ENCODE measurements around the gene TPST2. TPM values are rescaled to one million over a fixed set of nuclear protein-coding genes. Genes with fewer than 3 reads are reported as not detected.

Gene TPST2
- total and polyA plus RNA-seq, 2 donors (not counting 3 experiments of a cell fraction or from before 2014, with no cell fraction given) = 49.4 to 121 TPM

DNA sequence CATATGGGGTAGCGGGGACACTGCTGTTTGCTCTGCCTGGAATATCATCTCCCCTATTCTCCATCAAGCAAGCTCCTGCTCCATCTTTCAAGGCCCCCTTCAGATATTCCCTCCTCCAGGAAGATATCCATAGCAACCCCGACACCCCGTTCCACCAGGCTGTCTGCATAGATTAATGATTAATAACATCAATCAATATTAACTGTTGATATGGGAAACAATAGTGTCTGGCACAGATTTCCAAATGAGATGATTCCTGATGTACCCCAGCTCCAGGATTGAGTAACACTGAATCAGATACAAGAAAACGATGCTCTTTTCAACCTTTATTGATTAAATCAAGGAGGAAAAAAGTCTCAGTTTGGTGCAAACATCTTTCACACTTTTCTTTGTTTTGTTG is 7.5 kb upstream of the TPST2 start:
- no peak overlapping the region for H3K9ac ChIP-seq (replicated peaks; ENCODE audit: extremely low read depth, insufficient read depth, low read length)
- FAIRE-seq = no peak
- H2AFZ ChIP-seq (ENCODE audit: low read depth, low read length) = no peak overlapping the region
- dilution Hi-C loops (cut with MboI; ENCODE audit: extremely low pct_ligation_motif_present, low sequenced_read_pairs) = no loop called here
- H3K4me2 ChIP-seq (ENCODE audit: insufficient read depth, low read length) = no peak overlapping the region
- H3K36me3 ChIP-seq (ENCODE audit: control insufficient read depth in 2 of 2, extremely low read depth in 1 of 2, insufficient read depth in 2 of 2, low read length in 2 of 2) = no peaks in the 10 kb centered on the region
- no peak overlapping the region for H3K4me3 ChIP-seq (replicated peaks in 1 of 3; ENCODE audit: insufficient read depth in 1 of 3, low read depth in 1 of 3, low read length in 3 of 3)
- no peaks in the 10 kb centered on the region for H3K79me2 ChIP-seq (ENCODE audit: control insufficient read depth, insufficient read depth, low read length)
- BruUV-seq (replicated peaks) = no TSS peak
- POLR2A ChIA-PET = no interaction called here
- H3K9me1 ChIP-seq (replicated peaks; ENCODE audit: control insufficient read depth, extremely low read depth, insufficient read depth, low read length) = no peaks in the 10 kb centered on the region
- no peak for DNase-seq (ENCODE audit: low read depth, low spot score)
- TF ChIP-seq, protein P1, sequence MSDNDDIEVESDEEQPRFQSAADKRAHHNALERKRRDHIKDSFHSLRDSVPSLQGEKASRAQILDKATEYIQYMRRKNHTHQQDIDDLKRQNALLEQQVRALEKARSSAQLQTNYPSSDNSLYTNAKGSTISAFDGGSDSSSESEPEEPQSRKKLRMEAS (IDR thresholded peaks at IDR 0.05; ENCODE audit: insufficient read depth, insufficient read length) = no peak
- no peak for TF ChIP-seq POLR2AphosphoS5 (IDR thresholded peaks at IDR 0.05; ENCODE audit: insufficient read depth, low read depth, low read length)
- TF ChIP-seq EZH2 (IDR thresholded peaks at IDR 0.05; ENCODE audit: borderline replicate concordance, low read depth, low read length, severe bottlenecking) = no peak
- TF ChIP-seq, protein P2, sequence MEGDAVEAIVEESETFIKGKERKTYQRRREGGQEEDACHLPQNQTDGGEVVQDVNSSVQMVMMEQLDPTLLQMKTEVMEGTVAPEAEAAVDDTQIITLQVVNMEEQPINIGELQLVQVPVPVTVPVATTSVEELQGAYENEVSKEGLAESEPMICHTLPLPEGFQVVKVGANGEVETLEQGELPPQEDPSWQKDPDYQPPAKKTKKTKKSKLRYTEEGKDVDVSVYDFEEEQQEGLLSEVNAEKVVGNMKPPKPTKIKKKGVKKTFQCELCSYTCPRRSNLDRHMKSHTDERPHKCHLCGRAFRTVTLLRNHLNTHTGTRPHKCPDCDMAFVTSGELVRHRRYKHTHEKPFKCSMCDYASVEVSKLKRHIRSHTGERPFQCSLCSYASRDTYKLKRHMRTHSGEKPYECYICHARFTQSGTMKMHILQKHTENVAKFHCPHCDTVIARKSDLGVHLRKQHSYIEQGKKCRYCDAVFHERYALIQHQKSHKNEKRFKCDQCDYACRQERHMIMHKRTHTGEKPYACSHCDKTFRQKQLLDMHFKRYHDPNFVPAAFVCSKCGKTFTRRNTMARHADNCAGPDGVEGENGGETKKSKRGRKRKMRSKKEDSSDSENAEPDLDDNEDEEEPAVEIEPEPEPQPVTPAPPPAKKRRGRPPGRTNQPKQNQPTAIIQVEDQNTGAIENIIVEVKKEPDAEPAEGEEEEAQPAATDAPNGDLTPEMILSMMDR (IDR thresholded peaks at IDR 0.05; ENCODE audit: extremely low read depth in 1 of 2, insufficient read depth in 1 of 2, low read depth in 1 of 2, low read length in 2 of 2) = no peak
- no peak for TF ChIP-seq GATA2 (IDR thresholded peaks at IDR 0.05; ENCODE audit: insufficient read depth, insufficient read length, low read depth, low read length)
- no peak for TF ChIP-seq MYC (IDR thresholded peaks at IDR 0.05; ENCODE audit: low read depth, low read length)
- no peak for TF ChIP-seq JUN (IDR thresholded peaks at IDR 0.05; ENCODE audit: borderline replicate concordance, insufficient read depth, insufficient read length, low read depth)
- TF ChIP-seq FOS (IDR thresholded peaks at IDR 0.05; ENCODE audit: borderline replicate concordance, insufficient read depth, low read length) = no peak
- TF ChIP-seq POLR2A (IDR thresholded peaks at IDR 0.05; ENCODE audit: low read depth, low read length) = no peak
- no peaks in the 10 kb centered on the region for H3K4me1 ChIP-seq (ENCODE audit: control insufficient read depth, extremely low read depth, insufficient read depth, low read length)
- intact Hi-C loops (cut with micrococcal nuclease) = no loop called here
- H4K20me1 ChIP-seq (replicated peaks; ENCODE audit: control insufficient read depth, extremely low read depth, insufficient read depth, low read length) = no peaks in the 10 kb centered on the region
- CTCF ChIA-PET = no interaction called here
- H3K9me3 ChIP-seq (replicated peaks; ENCODE audit: control insufficient read depth, insufficient read depth, low read length) = no peaks in the 10 kb centered on the region
- peaks cover 4 to 14% of the 10 kb centered on the region in 2 experiments for H3K27me3 ChIP-seq (ENCODE audit: control insufficient read depth in 2 of 2, insufficient read depth in 2 of 2, low read length in 2 of 2)
- no peak overlapping the region for H3K27ac ChIP-seq (ENCODE audit: insufficient read depth, low read depth, low read length)
